Subcutaneous adipose tissue (tissue), 4 donors: ENCODE measurements around the gene ANP32E. TPM values are rescaled to one million over a fixed set of nuclear protein-coding genes. Genes with fewer than 3 reads are reported as not detected.

Experiments used
- CTCF ChIP-seq: fragments of 450-650 bp; IDR thresholded peaks from one replicate; pipeline ENCODE4 v1.5.1; 2016; ENCODE audit warnings: low read depth, mild to moderate bottlenecking, control low read depth, antibody characterized with exemption, moderate library complexity
- total RNA-seq, 4 donors: library from RNA; depleted of rRNA; stranded (reverse); fragments of >200 nt; gene quantifications; one replicate each; pipeline ENCODE4 v1.1.0, GENCODE V29; 2016

The ANP32E gene
- total RNA-seq, 4 donors from 2014 or later = 15.1 to 25.4 (median 16.1) TPM

GRCh38 chr1:150256198-150256553 lies 20.3 kb upstream of the ANP32E start:
- TF ChIP-seq CTCF = no peak

- no peak for TF ChIP-seq CTCF
Measured at GRCh38 chr1:150249936-150250335, 14.0 kb upstream of the ANP32E start.

- no peak for TF ChIP-seq CTCF
Measured at GRCh38 chr1:150243003-150243402, 7.1 kb upstream of the ANP32E start.

- TF ChIP-seq CTCF = no peak
Measured at GRCh38 chr1:150237746-150238145, 1.8 kb upstream of the ANP32E start.

- TF ChIP-seq CTCF = no peak
Measured at GRCh38 chr1:150236614-150237100, 745 bp upstream of the ANP32E start.

- TF ChIP-seq CTCF = no peak
Measured at GRCh38 chr1:150235294-150235851, 539 bp downstream of the ANP32E start.

- TF ChIP-seq CTCF = no peak
Measured at GRCh38 chr1:150234566-150235293, 1.2 kb downstream of the ANP32E start.
